ENCODE data around the gene CDK5R2.
A peak's percentile ranks its signal among the peaks of the same experiment; 100 is the strongest.

Gene CDK5R2

DNA sequence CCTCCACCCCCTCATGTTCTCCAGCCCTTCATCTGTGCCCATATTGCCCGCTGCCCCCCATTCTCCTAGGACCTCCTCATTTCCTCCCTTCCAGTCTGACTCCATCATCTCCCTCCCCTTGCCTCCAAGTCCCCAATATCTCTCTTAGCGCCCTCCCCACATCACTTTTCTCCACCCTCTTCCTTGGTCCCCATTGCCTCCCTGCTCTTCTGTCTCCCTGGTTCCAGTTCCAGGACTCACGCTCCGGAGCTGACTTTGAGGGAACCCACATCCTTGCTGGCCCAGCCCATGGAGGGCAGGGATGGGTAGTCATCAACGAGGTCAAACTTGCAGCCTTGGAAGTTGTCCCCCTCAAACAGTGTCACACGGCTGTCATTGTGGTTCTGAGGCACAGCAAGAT, 31.1 kb downstream of the CDK5R2 start:
- no peak for DNase-seq

DNA sequence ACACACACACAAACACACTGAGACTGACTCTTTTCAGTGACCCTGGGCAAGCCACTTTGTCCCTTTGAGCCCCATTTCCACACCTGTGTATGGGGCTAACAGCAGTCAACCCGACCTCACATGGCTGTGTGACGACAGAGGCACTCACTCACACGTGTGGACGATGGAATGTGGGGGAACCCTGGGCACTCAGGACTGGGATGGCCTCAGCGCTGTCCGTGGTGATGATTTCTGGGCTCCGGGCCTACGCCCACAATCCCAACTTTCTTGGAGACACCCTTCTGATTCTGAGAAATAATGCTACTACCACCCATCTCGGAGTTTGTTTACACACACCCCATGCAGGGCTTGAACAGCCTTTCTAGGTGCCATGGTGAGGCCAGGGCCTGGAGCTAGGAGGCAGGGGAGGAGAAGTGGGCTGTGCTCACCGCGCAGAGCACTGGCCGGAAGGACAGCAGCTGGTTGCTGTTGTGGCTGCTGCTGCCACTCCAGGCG, 32.3 kb downstream of the CDK5R2 start:
- no peak for DNase-seq

DNA sequence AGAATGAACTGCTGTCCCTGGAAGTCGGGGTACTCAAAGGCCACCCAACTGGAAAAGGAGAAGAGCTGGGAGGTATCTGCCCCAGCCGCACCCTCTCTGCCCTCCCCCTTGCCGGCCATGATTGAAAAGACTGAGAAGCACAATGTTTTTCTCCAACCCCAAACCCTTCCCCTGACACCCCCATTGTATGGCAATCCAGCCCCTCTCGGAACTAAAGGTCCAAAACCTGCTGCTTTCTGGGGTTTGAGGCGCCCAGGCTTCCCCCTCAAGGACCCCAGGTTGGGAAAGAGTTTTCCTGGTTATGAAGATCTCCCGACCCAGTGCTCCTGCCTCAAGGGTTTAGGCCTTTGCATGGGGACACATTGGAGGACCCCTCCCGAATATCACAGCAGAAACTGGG, 32.7 kb downstream of the CDK5R2 start:
- DNase-seq = no peak

DNA sequence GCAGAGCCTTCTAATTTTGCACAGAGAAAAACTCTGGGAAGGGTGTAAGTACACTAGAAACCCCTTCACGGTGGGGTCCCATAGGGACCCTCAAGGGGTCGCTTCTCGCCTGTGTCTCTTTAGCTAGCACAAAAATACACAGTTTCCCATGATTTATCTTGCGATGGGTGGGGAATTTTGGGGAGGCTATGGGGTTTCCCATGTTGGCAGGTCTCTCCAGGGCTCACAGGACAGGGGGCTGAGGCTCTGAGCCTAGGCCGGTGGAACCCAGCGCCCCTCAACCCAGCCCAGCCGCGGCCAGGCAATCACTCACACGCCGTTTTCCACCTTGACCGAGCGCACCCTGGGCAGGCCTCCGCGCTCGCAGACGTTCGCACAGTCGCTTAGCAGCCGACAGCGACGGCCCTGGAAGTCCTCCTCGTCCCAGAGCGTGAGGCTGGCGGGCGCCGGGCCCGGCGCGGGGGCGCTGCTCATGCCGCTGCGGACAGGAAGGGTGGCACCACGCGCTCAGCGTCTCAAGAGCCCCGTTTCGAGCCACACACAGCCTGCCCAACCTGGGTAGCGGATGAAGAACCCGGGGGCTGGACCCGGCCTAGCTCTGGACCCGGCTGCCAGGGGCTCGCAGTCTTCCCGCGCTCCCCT, 33.4 kb downstream of the CDK5R2 start:
- no peak for DNase-seq

DNA sequence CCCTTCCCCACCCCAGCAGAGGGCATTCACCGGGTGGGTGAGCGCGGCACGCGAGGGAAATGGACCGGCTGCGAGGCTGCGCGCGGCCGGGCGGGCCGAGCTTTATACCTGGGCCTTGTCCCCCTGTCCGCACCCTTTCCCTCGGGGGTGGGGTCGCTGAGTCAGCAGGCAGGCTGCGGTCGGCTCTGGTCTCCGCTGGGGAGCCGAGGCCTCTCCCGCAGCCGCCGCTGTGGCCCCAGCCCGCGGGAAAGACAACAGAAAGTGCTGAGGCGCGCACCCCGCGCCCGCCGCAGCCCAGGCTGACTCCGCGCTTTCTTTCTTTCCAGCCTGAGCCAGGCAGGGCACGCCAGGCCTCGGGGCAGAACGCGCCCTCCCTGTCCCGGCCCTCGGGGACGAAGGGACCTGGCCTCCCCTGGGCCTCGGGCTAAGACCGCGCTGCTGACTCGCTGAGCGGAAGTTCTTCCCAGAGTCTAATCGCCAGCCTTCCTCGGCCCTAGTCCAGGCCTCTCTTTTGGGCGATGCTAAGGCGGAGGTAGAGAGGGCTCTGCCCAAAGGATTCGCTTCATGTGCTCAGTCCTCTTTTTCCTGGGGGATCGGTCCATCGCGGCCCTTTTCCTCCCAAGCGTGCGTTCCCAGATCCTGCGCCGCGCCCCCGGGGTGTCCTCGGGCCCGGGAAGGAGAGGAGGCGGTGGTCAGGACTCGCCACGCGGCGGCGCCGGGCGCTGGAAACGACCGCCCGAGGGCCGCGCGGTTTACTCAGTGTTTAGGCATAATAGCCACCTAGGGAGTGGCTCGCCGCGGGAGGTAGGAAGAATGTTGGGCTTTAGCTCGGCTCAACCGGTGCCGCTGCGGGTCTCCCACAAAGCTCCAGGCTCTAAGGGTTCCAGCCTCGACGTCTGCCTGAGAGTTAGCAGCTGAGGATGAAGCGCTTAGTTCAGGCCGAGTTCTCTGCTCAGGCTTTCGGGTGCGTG, 34.2 kb downstream of the CDK5R2 start, which contains the start of gene CRYBA2:
Gene CRYBA2, minus strand, starts transcription at position 78 of the 971 bp plus-strand sequence. CDS start 246 bp downstream, outside the sequence.
- DNase-seq = no peak

DNA sequence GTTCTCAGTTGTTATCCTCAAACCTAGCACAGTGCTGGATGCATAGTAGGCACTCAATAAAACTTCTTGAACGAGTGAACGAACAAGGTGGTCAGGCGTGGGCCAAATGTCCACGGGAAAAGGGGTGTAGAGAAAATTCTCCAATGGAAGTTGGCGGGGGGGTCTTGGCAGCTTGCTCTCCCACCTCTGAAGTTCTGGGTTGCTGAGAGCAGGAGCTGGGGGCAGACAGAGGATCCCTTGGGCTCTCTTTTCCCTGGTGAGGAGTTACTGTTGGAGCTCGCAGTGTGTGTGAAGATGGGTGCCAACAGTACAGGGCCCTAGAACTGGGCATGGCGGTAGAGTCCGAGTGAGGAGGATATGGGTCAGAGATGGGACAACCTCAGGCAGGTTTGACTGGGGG, 36.1 kb downstream of the CDK5R2 start:
- DNase-seq = no peak

DNA sequence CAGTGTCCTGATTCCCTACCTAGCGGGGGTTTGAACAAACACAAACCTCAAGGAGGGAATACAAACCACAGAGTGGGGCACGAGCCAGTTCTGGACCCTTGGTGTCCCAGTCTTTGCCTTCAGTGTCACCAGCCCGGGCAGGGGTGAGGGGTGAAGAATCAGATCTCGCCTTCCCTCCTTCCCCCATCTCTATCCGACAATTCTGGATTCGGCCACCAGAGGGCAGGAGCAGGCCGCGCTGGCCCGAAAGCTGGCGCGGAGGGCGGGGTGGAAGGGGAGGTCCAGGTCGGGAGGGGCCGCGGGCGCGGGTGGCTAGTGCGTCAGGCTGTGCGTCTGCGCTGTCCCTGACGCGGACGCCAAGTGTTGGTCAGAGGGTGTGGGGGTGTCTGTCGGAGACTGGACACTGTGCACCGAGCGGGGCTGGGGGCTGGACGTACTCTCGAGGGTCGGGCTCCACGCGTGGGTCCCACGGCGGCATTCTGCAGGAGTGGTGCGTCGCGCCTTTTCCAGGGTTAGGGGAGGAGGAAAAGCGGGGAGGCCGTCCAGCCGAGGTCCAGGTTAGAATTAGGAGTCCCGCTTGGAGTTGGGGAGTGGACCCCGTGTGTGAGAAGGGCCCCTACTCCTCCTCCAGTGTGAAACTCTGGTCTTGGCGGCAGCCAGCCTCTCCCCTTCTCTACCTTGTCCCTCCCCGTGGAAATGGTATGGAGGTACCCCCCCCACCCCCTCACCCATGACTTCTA, 36.7 kb downstream of the CDK5R2 start:
- peak; percentile 78 to 79 for DNase-seq

DNA sequence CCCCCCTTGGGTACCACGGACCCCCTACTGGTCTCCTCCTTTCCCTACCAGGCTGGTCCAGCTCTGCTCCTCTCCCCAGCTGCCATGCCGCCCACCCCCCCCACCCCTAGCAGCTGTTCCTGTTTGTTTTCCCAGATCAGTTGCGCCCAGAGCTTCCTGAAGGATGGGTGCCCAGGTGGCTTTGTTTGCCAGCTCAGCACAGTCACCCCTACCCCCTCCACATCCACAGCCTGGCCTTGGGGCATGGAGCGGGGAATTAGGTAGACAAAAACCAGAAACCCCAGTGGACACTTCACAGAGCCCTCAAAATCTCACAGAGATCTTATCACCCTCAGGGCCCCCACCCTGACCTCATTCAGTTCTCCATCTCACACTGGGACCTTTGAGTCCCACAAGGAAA, 37.5 kb downstream of the CDK5R2 start:
- DNase-seq = peak in 1 of 2 donors; percentile 10

DNA sequence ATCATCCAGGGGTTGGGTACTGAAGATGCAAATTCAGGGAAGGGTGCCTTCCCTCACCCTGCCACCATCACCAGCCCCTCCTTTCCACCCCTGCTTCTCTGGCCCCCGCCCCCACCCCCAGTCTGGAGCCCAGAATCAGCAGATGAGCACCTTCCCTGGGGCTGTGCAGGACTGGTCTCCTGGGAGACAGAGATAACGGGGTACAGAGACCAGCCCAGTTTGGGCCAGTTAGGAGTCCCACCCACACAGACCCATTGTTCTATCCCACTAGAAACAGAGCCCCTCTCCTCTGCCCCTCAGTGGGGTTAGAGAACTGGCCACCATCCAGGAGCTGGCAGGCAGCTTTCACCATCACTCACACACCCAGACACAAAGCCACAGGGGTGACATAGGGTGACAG, 38.3 kb downstream of the CDK5R2 start:
- no peak for DNase-seq

DNA sequence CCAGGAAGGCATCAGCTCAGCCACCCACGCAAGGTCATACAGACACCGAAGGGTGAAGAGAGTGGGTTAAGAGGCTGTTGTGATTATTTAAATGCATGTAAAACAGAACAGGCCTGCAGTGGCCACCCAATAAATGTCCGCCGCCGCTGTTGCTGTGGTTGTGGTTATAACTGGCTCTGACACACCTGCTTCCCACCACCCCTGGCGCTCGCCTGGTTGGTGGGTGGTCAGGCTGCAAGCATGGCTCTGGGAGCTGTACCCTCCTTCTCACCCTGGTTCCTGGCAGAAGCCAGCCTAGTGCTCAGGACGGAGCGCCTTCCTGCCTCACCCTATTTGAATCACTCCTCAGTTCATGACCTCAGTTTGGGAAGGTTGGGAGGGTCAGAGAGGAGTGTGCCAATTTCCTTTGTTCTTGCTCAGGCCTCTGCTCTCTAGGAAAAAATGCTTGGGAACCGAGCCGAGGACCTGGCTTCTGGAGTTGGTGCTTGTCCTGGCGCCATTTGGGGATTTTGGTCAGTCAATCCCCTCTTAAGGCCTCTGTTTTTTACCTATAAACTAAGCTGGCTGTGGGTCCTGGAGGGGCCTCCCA, 39.0 kb downstream of the CDK5R2 start:
- no peak for DNase-seq

DNA sequence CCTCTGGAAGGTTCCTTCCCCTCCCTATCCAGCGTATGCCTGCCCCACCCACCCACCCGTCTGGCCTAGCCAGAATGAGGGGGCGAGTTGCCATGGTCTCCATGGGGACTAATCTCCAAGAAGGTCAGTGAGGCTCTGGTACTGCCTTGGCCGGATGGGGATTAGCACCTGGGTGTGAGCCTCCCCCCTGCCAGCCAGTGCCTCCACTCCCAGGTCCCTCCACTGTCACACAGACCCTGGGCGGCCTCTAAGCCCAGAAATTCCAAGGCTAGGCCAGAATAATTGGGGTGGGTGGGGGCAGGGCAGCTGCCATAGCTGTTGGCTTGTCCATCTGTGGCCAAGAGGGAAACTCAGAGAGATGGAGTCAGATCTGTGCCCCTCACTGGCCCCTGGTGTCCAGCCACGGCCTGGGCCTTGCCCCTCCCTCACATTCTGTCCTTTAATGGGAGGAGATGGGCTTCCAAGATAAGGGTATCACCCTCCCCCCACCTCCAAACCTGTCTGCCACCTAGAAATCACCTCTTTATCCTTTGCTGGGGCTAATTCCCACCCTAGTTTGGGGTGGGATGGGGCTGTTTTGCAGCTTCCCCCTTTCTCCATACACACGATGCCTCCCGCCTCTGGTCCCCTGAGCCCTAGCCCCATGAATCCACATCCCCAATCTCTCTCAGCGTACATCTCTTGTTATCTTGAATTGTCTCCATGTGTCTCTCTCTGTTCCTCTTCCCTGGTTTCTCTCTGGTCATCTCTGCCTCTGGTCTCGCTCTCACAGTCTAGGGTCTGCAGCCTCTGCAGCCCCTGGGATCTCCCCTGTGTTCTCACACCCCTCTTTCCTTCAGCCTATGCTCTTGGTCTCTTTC, 39.8 kb downstream of the CDK5R2 start:
- DNase-seq = no peak

DNA sequence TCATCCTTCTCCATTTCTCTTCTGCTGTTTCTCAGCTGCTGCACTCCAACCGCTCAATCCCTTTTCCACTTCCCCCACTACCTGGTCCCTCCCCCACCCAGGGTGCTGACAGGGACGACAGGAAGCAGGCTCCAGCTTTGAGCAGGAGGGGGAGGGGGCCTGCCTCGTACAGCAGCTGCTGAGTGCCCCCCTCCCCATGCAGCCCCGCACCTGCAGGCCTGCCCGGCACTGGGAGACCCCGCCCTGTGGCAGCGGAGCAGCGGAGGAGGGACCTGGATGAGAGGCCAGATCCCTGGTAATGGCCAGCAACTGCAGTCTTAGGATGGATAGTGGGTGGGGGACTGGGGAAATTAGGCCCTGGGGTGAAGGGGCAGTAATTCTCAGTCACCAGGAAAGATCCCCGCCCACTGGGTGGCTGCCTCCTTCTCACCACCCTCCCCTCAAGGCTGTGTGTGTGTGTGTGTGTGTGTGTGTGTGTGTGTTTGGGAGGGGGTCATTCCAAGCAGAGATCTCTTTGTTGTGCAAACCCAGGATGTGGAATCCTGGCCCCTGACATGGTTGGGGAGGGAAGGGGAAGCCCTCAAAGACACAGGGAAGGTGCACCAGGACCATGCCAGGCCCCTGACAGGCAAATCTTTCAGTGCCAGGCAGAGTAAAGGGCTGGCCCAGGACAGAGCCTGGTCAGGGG, 40.6 kb downstream of the CDK5R2 start:
- no peak for DNase-seq

DNA sequence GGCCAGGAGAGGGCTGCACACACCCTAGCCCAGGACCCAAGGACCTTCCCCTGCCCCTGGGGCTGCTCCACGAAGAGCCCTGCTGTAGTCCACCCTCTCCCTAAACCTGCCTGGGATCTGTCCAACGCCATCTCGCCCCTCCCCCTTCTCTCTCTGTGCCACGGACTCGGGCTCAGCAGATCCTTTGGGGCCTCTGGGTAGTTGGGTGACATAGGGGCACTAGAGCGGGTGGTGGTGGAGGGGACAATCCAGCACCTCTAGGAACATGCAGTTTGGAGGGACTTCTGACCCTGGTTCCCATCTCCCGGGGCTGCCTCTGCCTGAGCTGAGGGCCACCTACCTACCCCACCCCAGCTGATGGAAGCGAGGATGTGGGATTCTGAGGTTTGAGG, 41.1 kb downstream of the CDK5R2 start:
- DNase-seq = no peak

DNA sequence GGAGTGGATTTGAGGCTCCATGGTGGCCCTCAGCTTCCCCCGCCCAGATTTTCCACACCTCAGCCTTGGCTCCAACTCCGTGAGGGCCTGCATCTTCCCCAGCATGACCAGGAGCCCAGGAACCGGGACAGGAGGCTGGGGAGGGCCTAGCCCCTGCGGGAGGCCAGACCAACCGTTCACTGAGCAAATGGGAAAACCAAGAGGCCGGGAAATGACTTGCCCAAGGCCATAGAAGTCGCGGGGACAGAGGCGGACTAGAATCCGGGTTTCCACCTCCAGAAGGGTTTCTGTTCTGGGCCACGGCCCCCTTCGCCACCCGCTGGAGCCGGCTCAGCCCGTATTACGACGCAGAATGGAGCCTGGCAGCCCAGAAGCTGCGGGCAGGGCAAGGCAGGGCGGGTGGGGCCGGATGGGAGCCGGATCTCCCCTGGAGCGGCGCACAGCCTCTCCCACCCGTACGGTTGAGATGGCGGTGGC, 41.7 kb downstream of the CDK5R2 start:
- no peak for DNase-seq

DNA sequence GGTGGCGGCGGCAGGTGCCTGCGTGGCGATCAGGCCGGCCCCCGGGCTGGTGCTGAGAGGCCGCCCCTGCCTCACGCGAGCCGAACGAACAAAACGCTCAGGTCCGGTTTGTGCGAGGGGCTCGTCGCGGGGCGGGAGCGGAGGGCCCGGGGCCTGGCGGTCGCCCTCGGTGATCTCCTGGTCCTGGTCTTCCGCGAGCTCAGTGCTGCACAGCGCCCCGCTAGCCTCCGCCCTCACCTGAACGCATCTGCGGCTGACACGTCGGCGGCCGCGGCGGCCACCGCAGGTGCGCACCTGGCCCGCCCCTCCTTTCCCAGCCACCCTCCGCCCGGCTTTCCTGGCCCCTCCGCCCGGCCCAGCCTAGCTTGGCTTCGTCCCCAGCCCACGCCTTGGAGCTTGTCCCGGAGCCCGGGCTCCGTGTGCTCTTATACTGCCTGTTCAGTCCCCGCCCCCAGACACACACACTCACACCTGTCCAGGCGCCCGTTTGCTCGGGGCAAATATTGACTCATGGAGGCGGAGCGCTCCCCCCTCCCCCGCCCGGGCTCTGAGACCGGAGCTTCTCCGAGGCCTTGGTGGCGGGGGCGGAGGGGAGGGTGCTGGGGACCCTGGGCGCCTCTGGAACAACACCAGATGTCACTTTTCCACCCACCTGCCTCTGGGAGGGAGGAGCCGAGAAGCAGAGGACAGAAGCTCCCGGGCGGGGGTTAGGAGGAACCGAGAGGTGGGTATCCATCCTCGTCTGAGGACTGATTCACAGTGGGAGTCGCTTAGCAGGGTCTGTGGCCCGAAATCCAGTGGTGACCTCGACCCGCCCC, 42.3 kb downstream of the CDK5R2 start:
- no peak for DNase-seq

DNA sequence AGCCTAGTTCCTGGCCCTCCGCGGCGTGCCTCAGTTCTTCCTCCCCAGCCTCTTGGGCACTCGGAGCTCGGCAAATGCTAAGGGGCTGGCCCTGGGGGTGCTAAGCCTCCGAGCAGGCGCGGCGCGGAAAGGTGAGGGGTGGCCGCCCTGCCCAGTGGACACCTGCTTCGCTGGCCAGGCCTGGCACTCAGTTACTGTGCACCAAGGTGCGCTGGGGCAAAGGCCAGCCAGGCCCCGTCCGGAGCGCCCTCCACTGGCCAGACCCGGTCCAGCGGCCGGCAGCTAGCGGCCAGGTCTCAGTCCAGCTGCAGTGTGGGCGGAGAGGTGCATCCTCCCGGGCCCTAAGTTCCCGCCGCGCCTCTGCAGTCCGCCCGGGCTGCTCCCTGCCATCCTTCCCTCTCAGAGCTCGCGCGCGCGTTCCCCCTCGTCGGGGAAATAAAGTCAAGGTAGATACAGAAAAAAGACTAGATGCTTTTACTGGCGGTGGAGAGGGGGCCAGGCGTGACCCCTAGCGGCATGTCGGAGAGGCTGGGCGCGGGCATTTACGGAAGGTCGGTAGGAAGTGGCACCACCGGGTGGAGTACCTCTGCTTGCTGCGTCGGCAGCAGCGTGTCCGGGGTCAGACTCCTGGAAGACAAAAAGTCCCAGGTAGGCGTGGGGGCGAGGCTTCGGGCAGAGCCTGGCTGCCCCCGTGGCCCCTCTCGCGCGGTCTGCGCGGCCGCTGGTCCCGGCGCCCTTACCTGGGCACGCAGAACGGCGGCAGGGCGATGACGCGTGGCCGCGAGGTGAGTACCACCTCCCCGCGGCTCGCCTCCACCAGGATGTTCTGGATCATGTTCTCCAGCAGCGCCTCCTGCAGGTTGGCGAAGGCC, 43.2 kb downstream of the CDK5R2 start:
- DNase-seq = no peak

DNA sequence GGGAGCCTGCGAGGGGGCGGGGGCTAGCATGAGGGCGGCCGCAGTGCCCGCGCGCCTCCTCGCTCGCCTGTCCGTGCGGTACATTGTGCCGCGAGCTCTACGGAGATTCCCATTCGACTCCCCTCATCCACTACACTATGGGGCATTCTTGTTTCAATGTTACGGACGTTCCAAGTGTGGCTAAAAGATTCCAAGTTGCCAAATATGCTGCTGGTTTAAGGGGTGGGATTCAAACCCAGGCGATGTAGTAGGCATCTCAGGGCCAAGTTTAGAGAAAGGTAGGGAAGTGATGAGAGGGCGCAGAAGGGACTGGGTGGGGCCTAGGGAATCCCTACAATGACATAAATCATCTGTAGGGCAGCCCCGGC, 43.8 kb downstream of the CDK5R2 start:
- no peak for DNase-seq

DNA sequence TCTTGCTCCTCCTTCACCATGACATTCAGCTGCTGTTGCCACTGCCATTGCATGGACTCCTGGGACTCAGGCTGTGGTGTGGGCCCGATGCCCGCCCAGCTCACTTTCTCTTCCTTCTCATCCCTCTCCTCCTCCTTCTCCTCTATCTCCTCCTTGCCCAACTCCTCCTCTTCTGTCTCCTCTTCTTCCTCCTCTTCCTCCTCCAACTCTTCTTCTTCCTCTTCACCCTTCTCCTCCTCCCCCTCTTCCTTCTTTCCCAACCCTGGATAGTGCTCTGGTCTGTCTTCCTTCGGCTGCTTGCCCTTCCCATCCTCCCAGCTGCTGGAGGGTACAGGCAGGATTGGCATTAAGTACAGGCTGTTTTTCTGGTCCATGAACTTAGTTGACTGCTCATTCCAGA, 44.5 kb downstream of the CDK5R2 start:
- DNase-seq = no peak

DNA sequence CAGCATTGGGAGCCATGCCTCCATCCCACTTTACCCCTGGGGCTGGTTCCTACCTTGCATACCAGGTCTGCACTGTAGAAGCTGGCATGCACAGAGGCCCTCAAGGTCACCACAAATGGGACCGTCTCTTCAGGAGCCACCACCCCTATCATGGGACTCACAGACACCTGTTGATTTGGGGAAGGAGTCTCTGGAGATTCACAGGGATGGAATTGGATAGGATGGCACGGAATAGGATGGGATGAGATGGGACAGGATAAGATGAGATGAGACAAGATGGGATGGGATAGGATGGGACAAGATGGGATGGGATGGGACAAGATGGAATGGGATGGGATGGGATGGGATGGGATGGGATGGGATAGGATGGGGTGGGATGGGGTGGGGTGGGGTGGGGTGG, 49.8 kb downstream of the CDK5R2 start:
- DNase-seq = no peak

Measured in hippocampal formation (tissue), 2 donors.